ENCODE measurements around the gene SEMA5A. TPM values are rescaled to one million over a fixed set of nuclear protein-coding genes. Genes with fewer than 3 reads are reported as not detected.

The SEMA5A gene
- total RNA-seq, 4 donors from 2014 or later, result 15.0 to 81.0 (median 52.9) TPM

DNA sequence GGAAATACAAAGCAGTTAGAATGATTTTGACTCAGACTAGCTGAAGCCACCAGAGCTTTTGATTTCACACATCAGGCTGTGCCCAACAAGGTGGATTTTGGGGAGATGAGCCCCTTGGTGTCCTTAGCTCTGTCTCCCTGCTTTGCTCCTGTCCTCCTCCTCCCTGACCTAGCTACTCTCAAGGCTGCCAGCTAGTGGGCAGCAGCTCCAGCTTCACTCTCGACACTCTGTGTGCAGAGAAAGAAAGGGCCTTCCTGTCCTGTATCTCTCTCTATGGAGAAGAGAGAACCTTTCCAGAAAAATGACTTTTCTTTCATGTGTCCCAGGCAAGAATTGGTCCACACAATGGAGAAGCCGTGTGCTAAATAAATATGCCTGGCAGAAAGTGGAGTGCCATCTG lies 446.2 kb downstream of the SEMA5A start:
- TF ChIP-seq POLR2AphosphoS5 (IDR thresholded peaks at IDR 0.05) (no peak), EP300 (IDR thresholded peaks at IDR 0.05; ENCODE audit: low read depth) (no peak), POLR2A (IDR thresholded peaks at IDR 0.05) (no peak)
- TF ChIP-seq, protein P1, sequence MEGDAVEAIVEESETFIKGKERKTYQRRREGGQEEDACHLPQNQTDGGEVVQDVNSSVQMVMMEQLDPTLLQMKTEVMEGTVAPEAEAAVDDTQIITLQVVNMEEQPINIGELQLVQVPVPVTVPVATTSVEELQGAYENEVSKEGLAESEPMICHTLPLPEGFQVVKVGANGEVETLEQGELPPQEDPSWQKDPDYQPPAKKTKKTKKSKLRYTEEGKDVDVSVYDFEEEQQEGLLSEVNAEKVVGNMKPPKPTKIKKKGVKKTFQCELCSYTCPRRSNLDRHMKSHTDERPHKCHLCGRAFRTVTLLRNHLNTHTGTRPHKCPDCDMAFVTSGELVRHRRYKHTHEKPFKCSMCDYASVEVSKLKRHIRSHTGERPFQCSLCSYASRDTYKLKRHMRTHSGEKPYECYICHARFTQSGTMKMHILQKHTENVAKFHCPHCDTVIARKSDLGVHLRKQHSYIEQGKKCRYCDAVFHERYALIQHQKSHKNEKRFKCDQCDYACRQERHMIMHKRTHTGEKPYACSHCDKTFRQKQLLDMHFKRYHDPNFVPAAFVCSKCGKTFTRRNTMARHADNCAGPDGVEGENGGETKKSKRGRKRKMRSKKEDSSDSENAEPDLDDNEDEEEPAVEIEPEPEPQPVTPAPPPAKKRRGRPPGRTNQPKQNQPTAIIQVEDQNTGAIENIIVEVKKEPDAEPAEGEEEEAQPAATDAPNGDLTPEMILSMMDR (IDR thresholded peaks at IDR 0.05), result no peak
- 72 to 88% methylated on average over 2 of the region's 2 CpGs for WGBS, 2 donors (ENCODE audit: low coverage in 1 of 2)
- no peak for DNase-seq
- H3K36me3 ChIP-seq, result no peaks in the 10 kb centered on the region
- no peaks in the 10 kb centered on the region for H3K4me1 ChIP-seq
- H3K9me3 ChIP-seq, result no peaks in the 10 kb centered on the region
- H3K27me3 ChIP-seq, result no peaks in the 10 kb centered on the region
- in situ Hi-C loops (cut with MboI; ENCODE audit: low pct_ligation_motif_present in 1 of 4, low pct_unique_long_range_greater_than_20kb in 1 of 4, low sequenced_read_pairs in 3 of 4), result no loop called here
- no peak overlapping the region for H3K4me3 ChIP-seq
- no peak overlapping the region for H3K27ac ChIP-seq
- intact Hi-C loops (cut with DNase I; ENCODE audit: low total_unique reads), result no loop called here

DNA sequence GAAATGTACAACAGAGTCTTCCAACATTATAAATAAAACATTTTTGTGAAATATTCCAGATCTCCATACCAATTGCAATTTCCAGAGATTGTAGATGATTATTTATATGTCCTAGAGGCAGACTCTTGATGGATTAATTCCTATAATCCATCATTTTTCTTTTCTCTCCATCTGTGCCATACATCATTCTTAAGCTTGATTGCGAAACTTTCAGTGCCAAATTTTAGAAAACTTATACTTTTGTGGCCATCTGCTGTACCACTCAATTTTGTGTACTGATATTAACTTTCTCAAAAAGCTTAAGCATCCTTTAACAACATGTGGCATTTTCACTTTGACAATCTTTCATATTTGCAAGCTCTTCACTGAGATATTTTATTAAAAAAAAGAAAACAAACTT lies 446.9 kb downstream of the SEMA5A start:
- H3K36me3 ChIP-seq, result no peaks in the 10 kb centered on the region
- no peaks in the 10 kb centered on the region for H3K27me3 ChIP-seq
- no peaks in the 10 kb centered on the region for H3K4me1 ChIP-seq
- no peak for DNase-seq
- in situ Hi-C loops (cut with MboI; ENCODE audit: low pct_ligation_motif_present in 1 of 4, low pct_unique_long_range_greater_than_20kb in 1 of 4, low sequenced_read_pairs in 3 of 4), result no loop called here
- TF ChIP-seq, protein P1 (IDR thresholded peaks at IDR 0.05), result no peak
- TF ChIP-seq POLR2A (IDR thresholded peaks at IDR 0.05) (no peak), POLR2AphosphoS5 (IDR thresholded peaks at IDR 0.05) (no peak), EP300 (IDR thresholded peaks at IDR 0.05; ENCODE audit: low read depth) (no peak)
- no peak overlapping the region for H3K4me3 ChIP-seq
- WGBS, 2 donors (ENCODE audit: low coverage in 1 of 2), result 75 to 78% methylated on average over 1 of the region's 1 CpG
- H3K9me3 ChIP-seq, result no peaks in the 10 kb centered on the region
- H3K27ac ChIP-seq, result no peak overlapping the region
- intact Hi-C loops (cut with DNase I; ENCODE audit: low total_unique reads), result no loop called here

DNA sequence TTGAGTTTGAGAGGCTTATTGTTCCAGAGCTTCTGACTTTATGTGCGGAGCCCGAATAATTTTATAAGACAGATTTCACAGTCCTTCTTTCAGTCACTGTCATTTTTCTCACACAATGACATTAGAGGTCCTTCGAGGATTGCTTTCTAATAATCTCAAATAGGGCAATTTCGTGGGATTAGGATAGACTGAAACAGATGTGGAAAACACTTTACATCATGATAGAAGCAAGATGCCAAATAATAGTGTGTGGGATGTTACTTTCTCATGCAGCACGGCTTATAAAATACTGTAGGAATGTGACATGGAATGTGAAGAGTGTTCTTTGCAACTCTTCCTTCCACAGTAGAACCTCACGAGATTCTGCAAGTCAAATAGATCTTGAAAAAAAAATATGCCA lies 451.3 kb downstream of the SEMA5A start:
- DNase-seq, result no peak
- Histone ChIP-seq H3K27ac (no peak overlapping the region), H3K4me1 (no peaks in the 10 kb centered on the region), H3K9me3 (no peaks in the 10 kb centered on the region), H3K27me3 (no peaks in the 10 kb centered on the region), H3K36me3 (no peaks in the 10 kb centered on the region), H3K4me3 (no peak overlapping the region)
- intact Hi-C loops (cut with DNase I; ENCODE audit: low total_unique reads), result no loop called here
- in situ Hi-C loops (cut with MboI; ENCODE audit: low pct_ligation_motif_present in 1 of 4, low pct_unique_long_range_greater_than_20kb in 1 of 4, low sequenced_read_pairs in 3 of 4), result no loop called here
- WGBS, 2 donors (ENCODE audit: low coverage in 1 of 2), result 68 to 71% methylated on average over 6 of the region's 6 CpGs
- TF ChIP-seq, protein P1 (IDR thresholded peaks at IDR 0.05), result no peak
- no peak for TF ChIP-seq POLR2A (IDR thresholded peaks at IDR 0.05)
- TF ChIP-seq POLR2AphosphoS5 (IDR thresholded peaks at IDR 0.05), result no peak
- no peak for TF ChIP-seq EP300 (IDR thresholded peaks at IDR 0.05; ENCODE audit: low read depth)

DNA sequence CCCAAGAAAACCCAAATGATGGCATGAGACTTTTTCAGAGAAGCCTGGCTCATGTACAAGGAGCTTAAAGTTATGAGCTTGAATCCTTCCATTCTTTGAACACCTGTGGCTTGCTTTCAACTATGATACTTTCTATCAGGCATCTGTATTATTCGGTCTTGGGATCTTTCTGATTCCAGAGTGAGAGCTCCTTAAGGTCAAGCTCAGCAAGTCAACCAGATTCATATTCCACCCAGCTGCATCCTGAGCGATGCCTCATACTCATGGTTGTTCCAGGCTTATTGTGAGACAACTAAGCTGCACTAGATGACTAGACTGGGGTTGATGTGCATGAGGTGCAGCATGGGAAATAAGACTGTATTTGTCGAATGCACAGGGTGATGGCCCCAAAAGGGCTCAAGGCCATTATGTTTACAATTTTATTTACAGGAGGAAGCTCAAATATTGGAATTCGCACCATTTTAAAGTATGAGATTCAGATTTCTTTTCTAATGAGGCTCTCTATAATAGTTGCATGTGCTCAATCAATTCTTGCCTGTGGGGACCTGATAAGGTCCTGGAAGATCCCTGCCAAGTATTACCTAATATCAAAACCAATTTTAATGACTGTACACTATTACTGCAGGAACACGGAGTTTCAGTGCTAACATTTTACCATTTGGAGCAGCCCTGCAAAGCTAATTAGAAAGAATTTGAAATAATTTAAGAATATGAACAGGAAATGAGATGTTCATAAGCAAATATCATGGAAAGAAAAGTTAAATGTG lies 453.8 kb downstream of the SEMA5A start:
- in situ Hi-C loops (cut with MboI; ENCODE audit: low pct_ligation_motif_present in 1 of 4, low pct_unique_long_range_greater_than_20kb in 1 of 4, low sequenced_read_pairs in 3 of 4), result no loop called here
- H3K36me3 ChIP-seq, result no peaks in the 10 kb centered on the region
- 89 to 100% methylated on average over 5 of the region's 5 CpGs for WGBS, 2 donors (ENCODE audit: low coverage in 1 of 2)
- H3K4me1 ChIP-seq, result no peaks in the 10 kb centered on the region
- DNase-seq, result no peak
- H3K27me3 ChIP-seq, result no peaks in the 10 kb centered on the region
- TF ChIP-seq EP300 (IDR thresholded peaks at IDR 0.05; ENCODE audit: low read depth), result no peak
- TF ChIP-seq, protein P1 (IDR thresholded peaks at IDR 0.05), result no peak
- no peak for TF ChIP-seq POLR2A (IDR thresholded peaks at IDR 0.05)
- no peak for TF ChIP-seq POLR2AphosphoS5 (IDR thresholded peaks at IDR 0.05)
- H3K4me3 ChIP-seq, result no peak overlapping the region
- H3K9me3 ChIP-seq, result no peaks in the 10 kb centered on the region
- intact Hi-C loops (cut with DNase I; ENCODE audit: low total_unique reads), result no loop called here
- no peak overlapping the region for H3K27ac ChIP-seq
